Upper lobe of left lung (tissue), 4 donors: ENCODE measurements around the gene MDFI.

Experiments used
- CTCF ChIP-seq, 6 experiments: fragments of 450-650 bp in 4 of 6; fragments of 200-600 bp in 2 of 6; sonication (generic) in 2 of 6; IDR thresholded peaks; one replicate each; pipeline ENCODE4 v1.5.1; 2016 to 2019; ENCODE audit warnings: antibody characterized with exemption in 6 of 6
- POLR2AphosphoS5 ChIP-seq, 2 donors: sonication (generic); formaldehyde crosslinking; IDR thresholded peaks; one replicate each; pipeline ENCODE4 v1.5.1; 2017; ENCODE audit warnings: antibody characterized with exemption in 2 of 2

GRCh38 chr6:41589223-41589622 lies 49.0 kb upstream of the MDFI start:
- TF ChIP-seq CTCF (IDR thresholded peaks at IDR 0.05) (no peak), POLR2AphosphoS5 (IDR thresholded peaks at IDR 0.05) (no peak)
